T-cell (primary cell): ENCODE measurements around the gene INTS6. TPM values are rescaled to one million over a fixed set of nuclear protein-coding genes. Genes with fewer than 3 reads are reported as not detected.

Experiments
- ATAC-seq, 4 experiments: fragments of 200-7000 bp in 3 of 4; fragments of 150-1000 bp in 1 of 4; cut with Tn5 transposase; replicated peaks in 1 of 4; 1 replicate in 3 of 4; 2 replicates in 1 of 4; pipeline ENCODE4 v1.10.0; 2021; ENCODE audit warnings: moderate library complexity in 3 of 4, mild to moderate bottlenecking in 2 of 4, moderate number of reproducible peaks in 1 of 4
- CTCF ChIA-PET, 2 donors: fragments of 300-600 bp; sonication (Branson Sonifier 250); formaldehyde crosslinking; loops; one replicate each; lab custom pipeline; 2022; ENCODE audit warnings: antibody characterized with exemption in 2 of 2; lab: Charles Lee
- POLR2A ChIA-PET, 2 donors: fragments of 300-600 bp; sonication (Branson Sonifier 250); formaldehyde crosslinking; loops; one replicate each; lab custom pipeline; 2022; ENCODE audit warnings: antibody characterized with exemption in 2 of 2; lab: Charles Lee
- DNase-seq, 35 experiments: peaks; one replicate each; pipeline versions ENCODE4 v3.0.0 to v3.0.0-alpha.2; 2013 to 2023
- H3K27ac ChIP-seq: one replicate; pipeline ENCODE4 v1.5.1; 2013; ENCODE audit warnings: low read length
- H3K27me3 ChIP-seq, 2 experiments: replicated peaks in 1 of 2; 1 replicate in 1 of 2; 2 replicates in 1 of 2; pipeline versions ENCODE4 v1.6.1 to v1.7.0; 2013; ENCODE audit warnings: low read length in 1 of 2, mixed read lengths in 1 of 2; ENCODE audit not compliant: control insufficient read depth in 2 of 2, insufficient read depth in 2 of 2; ENCODE audit errors: extremely low read depth in 1 of 2
- H3K36me3 ChIP-seq, 2 donors: 1 replicate in 1 of 2; 2 replicates in 1 of 2; pipeline versions ENCODE4 v1.6.1 to v1.7.0; 2013; ENCODE audit warnings: low read length in 1 of 2; ENCODE audit not compliant: control insufficient read depth in 2 of 2, insufficient read depth in 1 of 2; ENCODE audit errors: extremely low read depth in 1 of 2
- H3K4me1 ChIP-seq, 2 experiments: 1 replicate in 1 of 2; 2 replicates in 1 of 2; pipeline versions ENCODE4 v1.6.1 to v1.7.0; 2013; ENCODE audit warnings: low read length in 2 of 2, mixed read lengths in 1 of 2; ENCODE audit not compliant: insufficient read depth in 2 of 2, control insufficient read depth in 1 of 2; ENCODE audit errors: extremely low read depth in 1 of 2
- H3K4me3 ChIP-seq, 2 donors: 1 replicate in 1 of 2; 2 replicates in 1 of 2; pipeline versions ENCODE4 v1.5.1 to v1.7.0; 2013; ENCODE audit warnings: mild to moderate bottlenecking in 2 of 2, low read length in 1 of 2, moderate library complexity in 1 of 2; ENCODE audit not compliant: control insufficient read depth in 1 of 2; ENCODE audit errors: extremely low read depth in 1 of 2
- H3K9me3 ChIP-seq: 2 replicates; pipeline ENCODE4 v1.7.0; 2013
- H3K27ac Mint-ChIP-seq, 2 donors: one replicate each; pipeline ENCODE4 v1.8.0; 2020 to 2021; ENCODE audit warnings: mild to moderate bottlenecking in 2 of 2, mixed read lengths in 2 of 2
- H3K27me3 Mint-ChIP-seq, 2 donors: one replicate each; pipeline ENCODE4 v1.8.0; 2021 to 2022; ENCODE audit warnings: mixed read lengths in 2 of 2
- H3K36me3 Mint-ChIP-seq: one replicate; pipeline ENCODE4 v1.8.0; 2021; ENCODE audit warnings: mixed read lengths
- H3K4me1 Mint-ChIP-seq, 3 donors: one replicate each; pipeline ENCODE4 v1.8.0; 2020 to 2022; ENCODE audit warnings: mixed read lengths in 3 of 3, mild to moderate bottlenecking in 1 of 3
- H3K4me3 Mint-ChIP-seq, 3 donors: one replicate each; pipeline ENCODE4 v1.8.0; 2020 to 2022; ENCODE audit warnings: mild to moderate bottlenecking in 3 of 3, mixed read lengths in 3 of 3, moderate library complexity in 3 of 3
- H3K9me3 Mint-ChIP-seq, 3 donors: one replicate each; pipeline ENCODE4 v1.8.0; 2020 to 2022; ENCODE audit warnings: mixed read lengths in 3 of 3
- WGBS: methylation state at CpG from one replicate; pipeline ENCODE4 v1.1.5; 2013; ENCODE audit warnings: missing lambda C conversion rate; ENCODE audit not compliant: insufficient coverage; 5-methylcytosine and 5-hydroxymethylcytosine counted together
- total RNA-seq, 35 experiments: library from RNA in 6 of 35; stranded (reverse) in 6 of 35; fragments of 120-200 nt in 1 of 35; gene quantifications; one replicate each; pipeline versions ENCODE4 v1.2.1 to v1.2.4 and lab custom pipeline; 2013 to 2026

The INTS6 gene
- total RNA-seq, 5 donors from 2014 or later (not counting 1 experiment from before 2014, with no cell fraction given), result 50.0 to 77.9 (median 58.7) TPM

DNA sequence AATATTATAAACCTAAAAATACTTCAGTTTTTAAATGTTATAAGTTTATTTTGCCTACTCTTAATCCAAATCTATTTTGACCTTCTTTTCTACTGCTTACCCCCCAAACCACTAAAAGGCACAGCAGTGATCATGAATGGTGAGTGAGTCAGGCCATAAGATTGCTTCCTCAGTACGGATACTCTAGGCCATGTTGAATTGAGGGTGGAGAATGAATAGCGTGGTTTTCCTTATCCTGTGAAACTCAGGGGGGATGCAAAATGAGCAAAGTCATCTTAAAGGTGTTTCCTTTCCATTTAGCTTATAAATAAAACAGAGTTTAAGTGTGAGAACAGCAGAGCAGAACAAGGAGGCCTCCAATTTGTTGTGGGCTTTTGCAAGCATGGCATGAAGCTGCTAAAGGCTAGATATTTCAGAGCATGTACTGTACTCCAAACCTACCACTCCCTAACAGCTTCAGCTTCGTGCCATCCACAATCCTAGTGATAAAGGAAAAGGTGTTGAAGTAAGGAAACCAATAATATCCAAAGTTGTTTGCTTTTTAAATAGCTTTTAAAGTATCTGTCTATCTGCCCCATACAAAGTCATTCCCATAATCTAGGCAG is 88.3 kb downstream of the INTS6 start:
- no CpG with 5 or more reads among the region's 3 CpGs for WGBS
- no peak for ATAC-seq
- H3K4me1 ChIP-seq, result no peaks in the 10 kb centered on the region
- H3K27me3 ChIP-seq, result no peaks in the 10 kb centered on the region
- DNase-seq, result no peak
- Mint-ChIP-seq H3K4me3 (no peak overlapping the region), H3K9me3 (no peaks in the 10 kb centered on the region), H3K27ac (no peak overlapping the region), H3K36me3 (peaks cover 53% of the 10 kb centered on the region), H3K27me3 (no peaks in the 10 kb centered on the region), H3K4me1 (no peaks in the 10 kb centered on the region)
- no peaks in the 10 kb centered on the region for H3K9me3 ChIP-seq
- ChIA-PET POLR2A (no interaction called here), CTCF (interaction anchor here in 1 of 2 donors (0.6 kb wide), 1 partner anchor 184 kb away, joined by 5 read pairs; no protein-coding TSS in a partner anchor)
- peaks cover 0 to 38% of the 10 kb centered on the region in 2 donors for H3K36me3 ChIP-seq
- H3K4me3 ChIP-seq, result no peak overlapping the region
- no peak overlapping the region for H3K27ac ChIP-seq

DNA sequence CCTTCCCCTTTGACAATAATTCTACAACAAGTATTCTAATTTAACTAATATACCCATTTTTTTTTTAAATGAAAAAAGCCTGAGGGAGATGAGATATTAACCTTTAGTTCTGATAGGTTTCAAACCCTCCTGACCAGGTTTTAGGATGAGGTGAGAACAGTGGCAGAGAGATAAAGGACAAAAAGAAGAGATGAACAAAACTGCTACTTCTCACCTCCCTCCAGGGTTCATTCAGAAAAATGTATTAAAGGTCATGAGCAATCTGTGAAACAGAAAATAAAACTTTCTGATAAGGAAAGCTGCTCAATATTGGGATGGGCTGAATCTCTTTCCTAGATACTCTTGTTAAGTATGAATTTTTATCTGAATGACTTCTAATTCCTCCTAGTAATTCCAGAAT is 89.2 kb downstream of the INTS6 start:
- Mint-ChIP-seq H3K27ac (no peak overlapping the region), H3K4me1 (no peaks in the 10 kb centered on the region), H3K36me3 (peaks cover 46% of the 10 kb centered on the region), H3K9me3 (no peaks in the 10 kb centered on the region), H3K4me3 (no peak overlapping the region), H3K27me3 (no peaks in the 10 kb centered on the region)
- Histone ChIP-seq H3K36me3 (peaks cover 0 to 32% of the 10 kb centered on the region in 2 donors), H3K9me3 (no peaks in the 10 kb centered on the region), H3K4me3 (no peak overlapping the region), H3K4me1 (no peaks in the 10 kb centered on the region), H3K27me3 (no peaks in the 10 kb centered on the region), H3K27ac (no peak overlapping the region)
- no peak for ATAC-seq
- no peak for DNase-seq
- ChIA-PET CTCF (no interaction called here), POLR2A (no interaction called here)

DNA sequence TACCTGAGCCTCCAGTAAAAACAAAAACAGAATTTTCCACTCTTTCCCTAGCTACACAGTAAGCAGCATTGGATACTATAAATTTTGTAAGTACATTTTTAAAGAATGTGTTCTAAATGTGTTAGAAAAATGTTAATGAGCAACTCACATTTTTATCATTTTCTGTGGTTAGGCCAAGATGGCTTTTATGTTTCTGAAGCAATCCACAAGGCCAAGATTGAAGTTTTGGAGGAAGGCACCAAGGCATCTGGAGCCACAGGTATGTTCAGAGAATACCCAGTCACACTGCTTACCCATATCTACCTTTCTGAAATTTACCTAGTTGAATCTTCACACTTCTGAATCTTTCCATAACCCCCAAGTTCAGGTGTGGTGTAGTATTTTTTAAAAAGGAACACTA is 91.7 kb downstream of the INTS6 start:
- H3K27ac Mint-ChIP-seq, result no peak overlapping the region
- no peak for DNase-seq
- peaks cover 38% of the 10 kb centered on the region for H3K36me3 Mint-ChIP-seq
- Histone ChIP-seq H3K4me3 (no peak overlapping the region), H3K27ac (no peak overlapping the region), H3K9me3 (no peaks in the 10 kb centered on the region), H3K27me3 (no peaks in the 10 kb centered on the region), H3K36me3 (peaks cover 0 to 17% of the 10 kb centered on the region in 2 donors), H3K4me1 (no peaks in the 10 kb centered on the region)
- ATAC-seq, result no peak
- H3K4me3 Mint-ChIP-seq, result no peak overlapping the region
- no peaks in the 10 kb centered on the region for H3K27me3 Mint-ChIP-seq
- POLR2A ChIA-PET, result no interaction called here
- no peaks in the 10 kb centered on the region for H3K9me3 Mint-ChIP-seq
- CTCF ChIA-PET, result no interaction called here
- no peaks in the 10 kb centered on the region for H3K4me1 Mint-ChIP-seq

DNA sequence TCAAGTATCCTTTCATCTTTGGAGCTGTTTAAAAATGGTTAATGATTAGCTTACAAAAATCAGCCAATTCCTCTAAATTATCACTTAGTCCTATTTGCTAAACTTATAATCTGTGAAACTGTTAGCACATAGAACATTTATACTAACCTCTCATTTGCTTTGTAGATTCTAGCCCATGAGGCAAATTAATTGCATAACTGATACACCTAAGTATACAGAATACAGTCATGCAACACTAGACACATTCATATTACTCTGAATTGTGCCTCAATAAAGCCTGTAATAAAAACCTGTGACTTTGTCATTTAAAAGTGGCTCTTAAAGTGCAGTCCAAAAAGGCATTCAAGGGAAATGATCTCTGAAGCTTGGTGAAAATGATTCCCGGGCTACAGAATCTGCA is 92.3 kb downstream of the INTS6 start:
- Mint-ChIP-seq H3K27ac (no peak overlapping the region), H3K27me3 (no peaks in the 10 kb centered on the region), H3K36me3 (peaks cover 36% of the 10 kb centered on the region), H3K9me3 (no peaks in the 10 kb centered on the region), H3K4me1 (no peaks in the 10 kb centered on the region), H3K4me3 (no peak overlapping the region)
- Histone ChIP-seq H3K27ac (no peak overlapping the region), H3K4me3 (no peak overlapping the region), H3K36me3 (peaks cover 0 to 13% of the 10 kb centered on the region in 2 donors), H3K9me3 (no peaks in the 10 kb centered on the region), H3K4me1 (no peaks in the 10 kb centered on the region), H3K27me3 (no peaks in the 10 kb centered on the region)
- DNase-seq, result no peak
- ChIA-PET CTCF (no interaction called here), POLR2A (no interaction called here)
- no CpG with 5 or more reads among the region's 1 CpG for WGBS
- no peak for ATAC-seq

DNA sequence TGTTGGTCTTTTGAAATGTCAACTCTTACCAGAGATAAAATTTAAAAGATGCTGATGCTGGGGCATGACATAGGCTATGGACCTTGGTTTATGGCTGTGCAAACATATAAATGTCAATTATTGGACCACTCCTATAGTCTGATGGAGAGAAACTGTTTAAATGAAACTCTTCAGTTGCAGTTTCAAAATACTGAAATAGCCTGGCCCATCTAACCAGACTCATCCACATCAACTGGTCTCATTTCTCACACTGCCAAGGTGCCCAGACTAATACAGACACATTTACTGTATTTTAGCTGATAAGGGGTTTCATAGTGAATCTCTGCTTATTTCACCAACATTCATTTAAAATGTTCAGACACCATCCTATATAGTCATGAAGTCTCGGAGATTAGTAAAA is 93.5 kb downstream of the INTS6 start:
- CTCF ChIA-PET, result no interaction called here
- no peak overlapping the region for H3K27ac ChIP-seq
- ATAC-seq, result no peak
- no CpG with 5 or more reads among the region's 1 CpG for WGBS
- no peaks in the 10 kb centered on the region for H3K4me1 Mint-ChIP-seq
- DNase-seq, result no peak
- H3K36me3 ChIP-seq, result peaks cover 0 to 7% of the 10 kb centered on the region in 2 donors
- H3K27me3 Mint-ChIP-seq, result no peaks in the 10 kb centered on the region
- peaks cover 26% of the 10 kb centered on the region for H3K36me3 Mint-ChIP-seq
- POLR2A ChIA-PET, result no interaction called here
- H3K27ac Mint-ChIP-seq, result no peak overlapping the region
- H3K4me1 ChIP-seq, result no peaks in the 10 kb centered on the region
- no peaks in the 10 kb centered on the region for H3K9me3 Mint-ChIP-seq
- H3K4me3 Mint-ChIP-seq, result no peak overlapping the region
- no peak overlapping the region for H3K4me3 ChIP-seq
- H3K27me3 ChIP-seq, result no peaks in the 10 kb centered on the region
- H3K9me3 ChIP-seq, result no peaks in the 10 kb centered on the region

DNA sequence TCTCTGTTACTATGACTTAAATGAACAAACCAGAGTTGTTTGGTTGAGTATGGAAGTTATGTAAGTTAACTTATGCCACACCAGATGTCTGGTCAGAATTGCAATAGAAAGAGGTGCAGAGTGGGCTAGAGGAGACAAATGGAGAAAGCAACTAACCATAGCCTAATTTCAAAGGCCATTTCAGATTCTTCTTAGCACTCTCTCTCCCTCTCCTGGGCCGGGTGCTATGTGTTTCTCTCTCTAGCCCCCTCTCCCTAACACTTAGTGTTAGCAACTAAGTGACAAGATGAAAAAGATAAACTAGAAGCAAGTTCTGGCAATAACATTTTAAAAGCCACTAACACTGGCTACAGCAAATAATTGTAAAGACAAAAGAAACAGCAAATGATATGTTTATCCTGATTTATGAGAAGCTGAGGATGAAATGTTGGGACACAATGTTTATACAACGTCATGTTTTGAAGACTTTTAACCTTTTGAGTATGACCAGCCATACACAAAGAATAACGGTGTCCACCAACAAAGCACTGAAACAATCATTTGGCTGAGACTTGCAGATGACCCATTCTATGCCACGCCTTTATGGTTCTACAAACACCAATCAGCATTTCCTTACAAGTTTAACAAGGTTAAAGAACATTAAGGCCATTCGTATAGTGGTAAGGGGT is 94.8 kb downstream of the INTS6 start:
- no peaks in the 10 kb centered on the region for H3K27me3 Mint-ChIP-seq
- Histone ChIP-seq H3K4me1 (no peaks in the 10 kb centered on the region), H3K27ac (no peak overlapping the region), H3K9me3 (no peaks in the 10 kb centered on the region), H3K36me3 (no peaks in the 10 kb centered on the region), H3K27me3 (no peaks in the 10 kb centered on the region), H3K4me3 (no peak overlapping the region)
- DNase-seq (no peak), ATAC-seq (no peak)
- H3K9me3 Mint-ChIP-seq, result no peaks in the 10 kb centered on the region
- ChIA-PET CTCF (no interaction called here), POLR2A (no interaction called here)
- no peak overlapping the region for H3K27ac Mint-ChIP-seq
- peaks cover 20% of the 10 kb centered on the region for H3K36me3 Mint-ChIP-seq
- no peak overlapping the region for H3K4me3 Mint-ChIP-seq
- no peaks in the 10 kb centered on the region for H3K4me1 Mint-ChIP-seq
- 60% methylated on average over 1 of the region's 5 CpGs for WGBS
